PC-3 (cell line): ENCODE measurements around the gene P2RX2. TPM values are rescaled to one million over a fixed set of nuclear protein-coding genes. Genes with fewer than 3 reads are reported as not detected.

Experiments used
- ATAC-seq: fragments of 200-7000 bp; cut with Tn5 transposase; 2 replicates; pipeline ENCODE4 v1.9.1; 2020; ENCODE audit warnings: mild to moderate bottlenecking, moderate library complexity
- BruUV-seq: library from RNA; stranded (reverse); fragments of 400-500 nt; replicated peaks from 2 replicates; lab custom pipeline; 2021; lab: Mats Ljungman, UMichigan
- CTCF ChIA-PET: fragments of 300-600 bp; sonication (Branson Sonifier 250); formaldehyde crosslinking; loops from one replicate; lab custom pipeline; 2022; ENCODE audit warnings: antibody characterized with exemption; lab: Charles Lee
- POLR2A ChIA-PET: fragments of 300-600 bp; sonication (Branson Sonifier 250); formaldehyde crosslinking; loops from one replicate; lab custom pipeline; 2022; ENCODE audit warnings: antibody characterized with exemption; ENCODE audit not compliant: unreplicated experiment; lab: Charles Lee
- DNase-seq: peaks from one replicate; pipeline ENCODE4 v3.0.0-alpha.2; 2015
- H2AFZ ChIP-seq: fragments of 300-600 bp; sonication (generic); 2 replicates; pipeline ENCODE4 v1.6.0; 2016; ENCODE audit warnings: antibody characterized with exemption, low read length
- H3F3A ChIP-seq: fragments of 300-600 bp; sonication (generic); one replicate; pipeline ENCODE4 v1.6.0; 2017; ENCODE audit warnings: antibody characterized with exemption, low read length, control low read depth, mild to moderate bottlenecking; ENCODE audit not compliant: unreplicated experiment
- H3K27ac ChIP-seq: fragments of 300-600 bp; sonication (generic); 2 replicates; pipeline ENCODE4 v1.5.1; 2016; ENCODE audit warnings: mild to moderate bottlenecking, low read length
- H3K27me3 ChIP-seq: fragments of 300-600 bp; sonication (generic); 2 replicates; pipeline ENCODE4 v1.6.1; 2016; ENCODE audit warnings: low read length, mixed read lengths
- H3K36me3 ChIP-seq: fragments of 300-600 bp; sonication (generic); 2 replicates; pipeline ENCODE4 v1.6.1; 2016; ENCODE audit warnings: low read depth, mixed run types, low read length, mixed read lengths
- H3K4me1 ChIP-seq: fragments of 300-600 bp; sonication (generic); 2 replicates; pipeline ENCODE4 v1.5.1; 2016; ENCODE audit warnings: low read length; ENCODE audit not compliant: insufficient read depth
- H3K4me2 ChIP-seq: fragments of 300-600 bp; sonication (generic); 2 replicates; pipeline ENCODE4 v1.6.0; 2016; ENCODE audit warnings: low read length
- H3K4me3 ChIP-seq: fragments of 300-600 bp; sonication (generic); 2 replicates; pipeline ENCODE4 v1.5.1; 2016; ENCODE audit warnings: mild to moderate bottlenecking, low read length, mixed read lengths
- H3K79me2 ChIP-seq: fragments of 300-600 bp; sonication (generic); 2 replicates; pipeline ENCODE4 v1.6.1; 2017; ENCODE audit warnings: low read length, mixed read lengths
- H3K9ac ChIP-seq: fragments of 300-600 bp; sonication (generic); 2 replicates; pipeline ENCODE4 v1.6.0; 2016; ENCODE audit warnings: mild to moderate bottlenecking, low read length
- H3K9me2 ChIP-seq: fragments of 300-600 bp; sonication (generic); replicated peaks from 2 replicates; pipeline ENCODE4 v1.6.1; 2016; ENCODE audit warnings: mixed run types, low read length, mixed read lengths
- H3K9me3 ChIP-seq: fragments of 300-600 bp; sonication (generic); 2 replicates; pipeline ENCODE4 v1.6.1; 2016; ENCODE audit warnings: low read length, mixed read lengths
- H4K20me1 ChIP-seq: fragments of 300-600 bp; sonication (generic); 2 replicates; pipeline ENCODE4 v1.6.1; 2016; ENCODE audit warnings: low read length, mixed read lengths
- CTCF ChIP-seq: fragments of 300-600 bp; sonication (generic); conservative IDR thresholded peaks from 2 replicates; pipeline ENCODE4 v1.5.1; 2017; ENCODE audit warnings: antibody characterized with exemption, low read depth, mild to moderate bottlenecking, low read length
- EZH2 ChIP-seq: fragments of 300-600 bp; sonication (generic); IDR thresholded peaks from one replicate; pipeline ENCODE4 v1.6.1; 2017; ENCODE audit warnings: antibody characterized with exemption, mild to moderate bottlenecking, low read length; ENCODE audit not compliant: unreplicated experiment
- EZH2phosphoT487 ChIP-seq: fragments of 300-600 bp; sonication (generic); IDR thresholded peaks from 2 replicates; pipeline ENCODE4 v1.6.1; 2018; ENCODE audit warnings: mild to moderate bottlenecking, antibody characterized with exemption, low read length, borderline replicate concordance
- intact Hi-C: fragments of 100-400 bp; cut with micrococcal nuclease; formaldehyde crosslinking; loops from 2 replicates; pipeline ENCODE4 v1.9.0; 2023
- total RNA-seq: library from RNA; depleted of rRNA; stranded (reverse); fragments of >200 nt; gene quantifications from 2 replicates; pipeline ENCODE4 v1.2.3, GENCODE V29; 2014

P2RX2 gene
- total RNA-seq, 1 experiment from 2014 or later, result not detected

GRCh38 chr12:132660996-132661395 is 42.4 kb downstream of the P2RX2 start:
- ChIA-PET POLR2A (no interaction called here), CTCF (no interaction called here)
- no TSS peak for BruUV-seq
- Histone ChIP-seq H3K4me1 (no peaks in the 10 kb centered on the region), H3K4me3 (no peak overlapping the region), H3K27me3 (no peaks in the 10 kb centered on the region), H3K9ac (no peak overlapping the region), H4K20me1 (no peaks in the 10 kb centered on the region), H3K9me2 (no peaks in the 10 kb centered on the region), H3K79me2 (no peaks in the 10 kb centered on the region), H3K9me3 (no peaks in the 10 kb centered on the region), H2AFZ (no peak overlapping the region), H3K4me2 (no peak overlapping the region), H3K36me3 (peaks cover 68% of the 10 kb centered on the region), H3F3A (no peaks in the 10 kb centered on the region), H3K27ac (no peak overlapping the region)
- DNase-seq (no peak), ATAC-seq (no peak)
- intact Hi-C loops, result no loop called here
- no peak for TF ChIP-seq CTCF
- TF ChIP-seq EZH2, result no peak
- no peak for TF ChIP-seq EZH2phosphoT487

- no peak for TF ChIP-seq EZH2
- Histone ChIP-seq H3K79me2 (no peaks in the 10 kb centered on the region), H3K36me3 (peaks cover 72% of the 10 kb centered on the region), H3K4me2 (no peak overlapping the region), H3K27me3 (no peaks in the 10 kb centered on the region), H3F3A (no peaks in the 10 kb centered on the region), H3K27ac (no peak overlapping the region), H3K4me1 (no peaks in the 10 kb centered on the region), H4K20me1 (no peaks in the 10 kb centered on the region), H3K9me3 (no peaks in the 10 kb centered on the region), H2AFZ (no peak overlapping the region), H3K9ac (no peak overlapping the region), H3K4me3 (no peak overlapping the region), H3K9me2 (no peaks in the 10 kb centered on the region)
- POLR2A ChIA-PET, result no interaction called here
- no peak for DNase-seq
- no TSS peak for BruUV-seq
- CTCF ChIA-PET, result no interaction called here
- intact Hi-C loops, result no loop called here
- no peak for ATAC-seq
Measured at GRCh38 chr12:132661972-132662371, 43.4 kb downstream of the P2RX2 start.

- no peaks in the 10 kb centered on the region for H3K27me3 ChIP-seq
- no peak overlapping the region for H3K27ac ChIP-seq
- POLR2A ChIA-PET, result no interaction called here
- intact Hi-C loops, result no loop called here
- H3K9ac ChIP-seq, result no peak overlapping the region
- no peaks in the 10 kb centered on the region for H3K79me2 ChIP-seq
- H3K4me1 ChIP-seq, result no peaks in the 10 kb centered on the region
- H3K4me2 ChIP-seq, result no peak overlapping the region
- TF ChIP-seq EZH2phosphoT487 (no peak), EZH2 (no peak), CTCF (no peak)
- peaks cover 67% of the 10 kb centered on the region for H3K36me3 ChIP-seq
- H4K20me1 ChIP-seq, result no peaks in the 10 kb centered on the region
- H2AFZ ChIP-seq, result no peak overlapping the region
- H3K9me3 ChIP-seq, result no peaks in the 10 kb centered on the region
- H3K9me2 ChIP-seq, result no peaks in the 10 kb centered on the region
- CTCF ChIA-PET, result no interaction called here
- no peak overlapping the region for H3K4me3 ChIP-seq
- DNase-seq, result no peak
- no TSS peak for BruUV-seq
- ATAC-seq, result no peak
- no peaks in the 10 kb centered on the region for H3F3A ChIP-seq
Measured at GRCh38 chr12:132662901-132663755, 44.6 kb downstream of the P2RX2 start.
